Neutrophil (primary cell): ENCODE measurements around the gene SLC6A8.
"Not testable (repeated sequence)": the region's sequence is repeated elsewhere in the genome, so short reads cannot be mapped to it uniquely, and the experiment has no call there.

Experiments
- H3K27ac ChIP-seq: fragments of 200-600 bp; sonication (generic); 2 replicates; pipeline ENCODE4 v1.5.1; 2016; ENCODE audit warnings: mild to moderate bottlenecking, moderate library complexity
- H3K27me3 ChIP-seq: fragments of 200-600 bp; sonication (generic); 2 replicates; pipeline ENCODE4 v1.6.0; 2016; ENCODE audit warnings: mild to moderate bottlenecking
- H3K36me3 ChIP-seq: fragments of 200-600 bp; sonication (generic); 2 replicates; pipeline ENCODE4 v1.5.1; 2017
- H3K4me1 ChIP-seq, 2 experiments: fragments of 200-600 bp in 1 of 2; sonication (generic) in 1 of 2; 1 replicate in 1 of 2; 2 replicates in 1 of 2; pipeline versions ENCODE4 v1.5.1 to v1.6.1; 2013 to 2016; ENCODE audit warnings: low read depth in 1 of 2, low read length in 1 of 2, mild to moderate bottlenecking in 1 of 2, moderate library complexity in 1 of 2; ENCODE audit not compliant: control insufficient read depth in 1 of 2, insufficient read depth in 1 of 2
- H3K4me3 ChIP-seq, 2 experiments: fragments of 200-600 bp in 1 of 2; sonication (generic) in 1 of 2; 1 replicate in 1 of 2; 2 replicates in 1 of 2; pipeline ENCODE4 v1.5.1; 2013 to 2016; ENCODE audit warnings: low read depth in 1 of 2, low read length in 1 of 2, mild to moderate bottlenecking in 1 of 2, moderate library complexity in 1 of 2
- H3K9me3 ChIP-seq: fragments of 200-600 bp; sonication (generic); 2 replicates; pipeline ENCODE4 v1.5.1; 2016
- TF ChIP-seq, protein P1 (sequence below): fragments of 200-600 bp; sonication (generic); IDR thresholded peaks from 2 replicates; pipeline ENCODE4 v1.5.1; 2016; ENCODE audit warnings: antibody characterized with exemption

The SLC6A8 gene

DNA sequence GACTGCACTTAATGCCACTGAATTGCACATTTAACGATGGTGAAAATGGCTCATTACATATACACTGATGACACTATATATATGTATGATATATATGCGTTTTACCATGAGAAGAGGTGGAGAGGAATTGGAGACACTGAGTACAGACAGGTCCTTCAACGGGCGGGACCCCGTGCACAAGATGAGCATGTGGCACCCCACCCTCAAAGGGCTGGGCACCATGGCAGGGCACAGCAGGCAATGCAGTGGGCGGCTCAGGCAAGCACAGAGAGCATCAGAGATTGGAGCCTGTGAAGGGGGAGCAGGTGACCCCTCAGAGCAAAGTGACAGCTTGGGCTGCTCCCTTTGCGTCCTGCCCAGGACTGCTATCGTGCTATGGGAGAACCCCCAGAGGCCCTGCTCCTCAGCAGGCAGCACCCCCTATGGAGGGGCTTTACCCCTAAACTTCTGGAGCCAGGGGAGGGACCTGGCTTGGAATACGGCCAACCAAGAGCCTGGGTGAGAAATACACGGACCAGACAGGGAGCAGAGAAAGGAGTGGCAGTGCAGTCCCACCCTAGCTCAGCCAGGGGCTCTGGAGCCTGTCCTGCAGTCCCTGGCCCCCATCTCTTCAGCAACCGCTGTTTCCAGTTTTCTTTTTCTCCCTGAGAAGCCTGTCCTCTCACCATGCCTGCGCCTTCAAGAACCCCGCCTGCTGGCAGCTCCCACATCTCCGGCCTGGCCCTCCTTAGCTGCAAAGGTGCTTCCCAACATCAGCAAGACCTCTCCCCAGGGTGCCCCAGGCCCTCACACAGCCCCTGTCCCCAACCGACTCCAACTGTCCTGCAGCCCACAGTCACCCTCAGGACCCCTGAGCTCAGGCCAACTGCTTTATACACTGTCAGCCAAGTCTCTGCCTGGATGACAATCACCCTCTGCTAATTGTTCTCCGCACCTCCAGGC is 10.5 kb downstream of the SLC6A8 start:
- no peak overlapping the region for H3K4me3 ChIP-seq
- TF ChIP-seq, protein P1, sequence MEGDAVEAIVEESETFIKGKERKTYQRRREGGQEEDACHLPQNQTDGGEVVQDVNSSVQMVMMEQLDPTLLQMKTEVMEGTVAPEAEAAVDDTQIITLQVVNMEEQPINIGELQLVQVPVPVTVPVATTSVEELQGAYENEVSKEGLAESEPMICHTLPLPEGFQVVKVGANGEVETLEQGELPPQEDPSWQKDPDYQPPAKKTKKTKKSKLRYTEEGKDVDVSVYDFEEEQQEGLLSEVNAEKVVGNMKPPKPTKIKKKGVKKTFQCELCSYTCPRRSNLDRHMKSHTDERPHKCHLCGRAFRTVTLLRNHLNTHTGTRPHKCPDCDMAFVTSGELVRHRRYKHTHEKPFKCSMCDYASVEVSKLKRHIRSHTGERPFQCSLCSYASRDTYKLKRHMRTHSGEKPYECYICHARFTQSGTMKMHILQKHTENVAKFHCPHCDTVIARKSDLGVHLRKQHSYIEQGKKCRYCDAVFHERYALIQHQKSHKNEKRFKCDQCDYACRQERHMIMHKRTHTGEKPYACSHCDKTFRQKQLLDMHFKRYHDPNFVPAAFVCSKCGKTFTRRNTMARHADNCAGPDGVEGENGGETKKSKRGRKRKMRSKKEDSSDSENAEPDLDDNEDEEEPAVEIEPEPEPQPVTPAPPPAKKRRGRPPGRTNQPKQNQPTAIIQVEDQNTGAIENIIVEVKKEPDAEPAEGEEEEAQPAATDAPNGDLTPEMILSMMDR = no peak
- H3K4me1 ChIP-seq = no peaks in the 10 kb centered on the region
- no peaks in the 10 kb centered on the region for H3K9me3 ChIP-seq
- H3K27ac ChIP-seq = no peak overlapping the region
- peaks cover 80% of the 10 kb centered on the region for H3K36me3 ChIP-seq
- H3K27me3 ChIP-seq = no peaks in the 10 kb centered on the region

DNA sequence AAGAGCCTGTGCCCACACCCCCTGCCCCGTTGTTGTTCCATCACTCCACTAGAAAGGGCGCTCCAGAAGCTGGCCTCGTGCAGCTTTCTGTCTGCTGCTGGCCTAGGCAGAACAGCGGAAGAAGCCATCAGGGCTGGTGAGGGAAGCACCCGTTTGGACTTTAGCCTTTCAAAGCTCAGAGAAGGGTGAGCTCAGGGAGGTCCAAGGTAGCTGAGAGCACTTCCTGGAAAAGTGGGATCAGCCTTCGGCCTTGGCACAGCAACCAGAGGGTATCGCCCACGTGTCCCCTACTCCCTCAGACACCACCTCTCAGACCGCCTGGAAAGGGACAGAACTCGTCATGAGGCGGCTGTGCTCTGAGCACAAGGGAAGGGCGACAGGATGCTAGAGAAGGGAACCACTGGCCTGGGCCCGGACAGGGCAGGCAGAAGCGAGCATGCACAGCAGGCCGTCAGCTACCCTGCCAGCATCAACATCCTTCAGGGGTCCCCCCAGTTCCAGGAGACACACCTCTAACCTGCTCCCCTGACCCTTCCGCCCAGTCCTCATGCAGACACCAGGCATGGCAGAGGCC is 11.6 kb downstream of the SLC6A8 start:
- not testable (repeated sequence) for H3K27ac ChIP-seq, H3K27me3 ChIP-seq, H3K9me3 ChIP-seq, H3K4me3 ChIP-seq, H3K4me1 ChIP-seq
- peaks cover 86% of the 10 kb centered on the region for H3K36me3 ChIP-seq

DNA sequence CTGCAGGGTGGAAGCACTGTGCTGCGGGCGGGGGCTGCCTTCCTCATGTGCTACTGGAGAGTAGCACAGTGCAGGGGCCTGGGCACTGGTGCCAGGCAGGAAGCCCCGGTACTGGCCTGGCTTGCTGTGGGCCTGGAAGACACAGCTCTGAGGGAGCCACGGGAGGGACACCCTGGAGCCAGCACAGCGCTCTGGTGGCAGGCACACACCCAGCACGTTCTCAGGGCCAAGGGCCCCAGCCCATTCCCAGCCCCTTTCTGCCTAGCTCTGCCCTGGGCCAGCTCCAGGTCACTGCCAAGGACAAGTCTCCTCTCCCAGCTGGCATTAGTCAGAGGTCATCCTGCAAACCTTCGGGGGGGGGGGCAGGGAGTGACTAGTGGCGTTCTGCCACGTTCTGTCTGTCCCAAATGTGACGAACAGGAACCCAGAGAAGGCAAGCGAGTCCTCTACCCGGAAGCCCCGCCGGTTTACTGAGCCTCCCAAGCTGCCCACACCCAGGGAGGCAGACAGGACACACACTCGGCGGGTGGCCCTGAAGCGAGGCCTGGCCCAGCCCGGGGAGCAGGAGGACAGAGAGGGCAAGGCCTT is 12.2 kb downstream of the SLC6A8 start:
- peaks cover 86% of the 10 kb centered on the region for H3K36me3 ChIP-seq
- H3K27me3 ChIP-seq, H3K27ac ChIP-seq, H3K4me3 ChIP-seq, H3K9me3 ChIP-seq, H3K4me1 ChIP-seq: not testable (repeated sequence)

DNA sequence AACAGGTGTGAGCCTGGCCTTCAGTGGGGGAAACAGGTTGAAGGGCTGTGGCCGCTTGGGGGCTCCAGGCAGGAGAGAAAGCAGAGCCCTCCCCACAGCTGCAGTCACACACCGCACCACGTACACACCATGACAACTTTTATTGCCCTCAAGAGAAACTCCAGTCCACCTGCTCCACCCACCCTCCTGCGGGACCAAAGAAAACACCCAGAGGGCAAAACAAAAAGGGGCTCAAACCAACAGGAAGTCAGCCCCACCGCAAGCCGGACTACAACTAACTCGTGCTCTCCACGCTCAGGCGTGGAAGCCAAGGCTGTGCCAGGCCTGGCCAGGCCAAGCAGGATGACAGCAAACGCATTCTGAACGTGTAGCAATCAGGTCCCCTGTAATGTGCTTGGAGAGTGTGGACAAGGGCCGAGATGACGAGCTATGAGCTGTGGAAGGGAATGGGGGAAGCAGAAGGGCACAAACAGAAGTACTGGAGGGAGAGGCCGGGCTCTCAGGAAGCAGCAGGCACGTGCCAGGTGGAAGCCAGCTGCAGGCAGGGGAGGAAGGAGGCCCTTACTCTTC is 12.7 kb downstream of the SLC6A8 start:
- no peaks in the 10 kb centered on the region for H3K9me3 ChIP-seq
- peaks cover 88% of the 10 kb centered on the region for H3K36me3 ChIP-seq
- H3K4me3 ChIP-seq = no peak overlapping the region
- TF ChIP-seq, protein P1 = no peak
- H3K27me3 ChIP-seq = no peaks in the 10 kb centered on the region
- H3K4me1 ChIP-seq = no peaks in the 10 kb centered on the region
- H3K27ac ChIP-seq = no peak overlapping the region

DNA sequence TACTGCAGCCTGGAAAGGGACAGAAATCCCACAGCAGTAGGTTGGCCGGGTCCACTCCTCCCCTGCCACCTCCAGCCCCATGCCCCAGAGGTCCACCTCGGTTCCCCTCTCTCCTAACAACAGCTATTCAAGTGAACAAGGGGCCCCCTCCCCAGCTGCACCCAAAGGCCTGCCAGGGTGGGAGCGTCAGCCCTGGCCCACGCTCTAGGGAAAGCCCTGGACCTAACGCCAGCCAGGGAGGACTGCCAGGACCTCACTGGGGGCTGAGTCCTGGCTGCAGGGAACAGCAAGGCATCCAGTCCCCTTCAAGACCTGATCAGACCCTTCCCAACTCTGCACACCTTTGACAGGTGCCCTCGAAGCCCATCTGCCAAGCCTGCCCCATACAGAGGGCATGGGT is 13.2 kb downstream of the SLC6A8 start:
- Histone ChIP-seq H3K4me1 (no peaks in the 10 kb centered on the region), H3K36me3 (peaks cover 86% of the 10 kb centered on the region)

DNA sequence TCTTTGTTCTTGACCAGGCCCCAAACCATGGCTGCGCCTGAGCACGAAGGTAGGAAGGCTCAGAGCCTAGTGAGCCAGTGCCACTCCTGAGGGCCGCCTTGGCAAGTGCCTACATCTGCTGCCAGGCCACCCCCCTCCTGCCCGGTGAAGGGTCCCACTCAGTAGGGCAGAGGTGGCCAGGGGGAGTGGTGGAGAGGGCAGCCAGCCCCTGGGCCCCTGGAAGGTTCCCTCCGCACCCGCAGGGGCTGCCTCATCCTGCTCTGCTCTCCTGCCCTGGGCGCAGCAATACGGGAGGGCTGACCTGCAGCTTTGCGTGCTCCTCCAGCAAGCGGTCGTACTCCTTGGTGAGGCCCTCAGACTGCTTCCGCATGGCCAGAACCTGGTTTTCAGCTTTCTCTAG is 14.0 kb downstream of the SLC6A8 start:
- Histone ChIP-seq H3K9me3 (no peaks in the 10 kb centered on the region), H3K36me3 (peaks cover 81% of the 10 kb centered on the region), H3K4me3 (no peak overlapping the region), H3K27me3 (no peaks in the 10 kb centered on the region), H3K27ac (no peak overlapping the region), H3K4me1 (no peaks in the 10 kb centered on the region)
- TF ChIP-seq, protein P1 = no peak

More for the DNA sequence above, 13.2 kb downstream of the SLC6A8 start:
- Histone ChIP-seq H3K27ac (no peak overlapping the region), H3K9me3 (no peaks in the 10 kb centered on the region), H3K27me3 (no peaks in the 10 kb centered on the region), H3K4me3 (no peak overlapping the region)
- TF ChIP-seq, protein P1 = no peak
